Mucosa of descending colon (tissue), 3 donors: Measurements from ENCODE around the gene GPR158. TPM values are rescaled to one million over a fixed set of nuclear protein-coding genes. Genes with fewer than 3 reads are reported as not detected.

Source experiments
- ATAC-seq: fragments of 200-7000 bp; cut with Tn5 transposase; one replicate; pipeline ENCODE4 v1.9.1; 2020; ENCODE audit warnings: mild to moderate bottlenecking, moderate library complexity
- DNase-seq, 3 donors: peaks; one replicate each; pipeline ENCODE4 v3.0.0-alpha.2; 2020
- H3K36me3 ChIP-seq: fragments of 200-600 bp; one replicate; pipeline ENCODE4 v1.8.0; 2021; ENCODE audit warnings: low read depth, mild to moderate bottlenecking
- H3K4me1 ChIP-seq: fragments of 200-600 bp; one replicate; pipeline ENCODE4 v1.8.0; 2021; ENCODE audit warnings: low read depth, mild to moderate bottlenecking
- H3K4me3 ChIP-seq: fragments of 200-600 bp; one replicate; pipeline ENCODE4 v1.8.0; 2021; ENCODE audit warnings: mild to moderate bottlenecking
- H3K9me3 ChIP-seq: fragments of 200-600 bp; one replicate; pipeline ENCODE4 v1.8.0; 2021; ENCODE audit warnings: mild to moderate bottlenecking
- intact Hi-C, 2 donors: fragments of 100-400 bp; cut with DNase I in 1 of 2; cut with micrococcal nuclease in 1 of 2; formaldehyde crosslinking; loops; one replicate each; pipeline versions ENCODE4 v1.11.0 to v1.11.1; 2022; cut with DNase I, micrococcal nuclease
- total RNA-seq, 3 donors: library from RNA; stranded (reverse); fragmentation: NEBNext Ultra II Directional in 2 of 3; extraction: Animal tissue kit (Norgen Biotek cat#: 25700) in 2 of 3; gene quantifications; one replicate each; pipeline versions ENCODE4 v1.2.1 to v1.2.4, GENCODE V29; 2021 to 2023
- TF ChIP-seq, protein P1 (sequence below): fragments of 200-600 bp; IDR thresholded peaks from one replicate; pipeline ENCODE4 v1.8.0; 2022; ENCODE audit warnings: antibody characterized with exemption, mild to moderate bottlenecking
- donor health status: DM: no; HTN: no; CAD: no; lungs with moderate emphysema.
- donor health status: DM: no; HTN: no; CAD: no.
- donor health status: DM: no; HTN: yes; CAD: no.

Gene GPR158
- total RNA-seq, 3 donors from 2014 or later = 0.20 to 0.51 (median 0.24) TPM

DNA sequence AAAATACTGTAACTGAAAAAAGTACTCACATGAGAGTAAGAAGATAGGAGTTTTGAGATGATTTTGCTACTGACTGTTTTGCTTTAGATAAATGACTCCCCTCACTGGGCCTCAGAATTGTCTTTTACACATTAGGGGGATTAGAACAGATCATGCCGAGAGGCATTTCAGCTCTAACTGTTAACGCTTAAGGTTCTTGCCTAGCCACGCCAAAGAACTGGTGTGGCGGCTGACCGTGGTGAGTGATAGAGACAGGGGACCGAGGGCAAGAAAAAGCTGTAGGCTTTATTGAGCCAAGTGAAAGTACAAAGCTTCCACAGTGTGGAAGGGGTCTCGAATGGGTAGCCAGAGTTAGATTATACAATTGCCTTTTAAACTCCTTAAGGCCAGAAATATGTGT lies 390.8 kb downstream of the GPR158 start:
- Histone ChIP-seq H3K4me3 (no peak overlapping the region), H3K4me1 (no peaks in the 10 kb centered on the region), H3K36me3 (no peaks in the 10 kb centered on the region), H3K9me3 (no peaks in the 10 kb centered on the region)
- ATAC-seq (no peak), DNase-seq (no peak)
- intact Hi-C loops = no loop called here
- TF ChIP-seq, protein P1, sequence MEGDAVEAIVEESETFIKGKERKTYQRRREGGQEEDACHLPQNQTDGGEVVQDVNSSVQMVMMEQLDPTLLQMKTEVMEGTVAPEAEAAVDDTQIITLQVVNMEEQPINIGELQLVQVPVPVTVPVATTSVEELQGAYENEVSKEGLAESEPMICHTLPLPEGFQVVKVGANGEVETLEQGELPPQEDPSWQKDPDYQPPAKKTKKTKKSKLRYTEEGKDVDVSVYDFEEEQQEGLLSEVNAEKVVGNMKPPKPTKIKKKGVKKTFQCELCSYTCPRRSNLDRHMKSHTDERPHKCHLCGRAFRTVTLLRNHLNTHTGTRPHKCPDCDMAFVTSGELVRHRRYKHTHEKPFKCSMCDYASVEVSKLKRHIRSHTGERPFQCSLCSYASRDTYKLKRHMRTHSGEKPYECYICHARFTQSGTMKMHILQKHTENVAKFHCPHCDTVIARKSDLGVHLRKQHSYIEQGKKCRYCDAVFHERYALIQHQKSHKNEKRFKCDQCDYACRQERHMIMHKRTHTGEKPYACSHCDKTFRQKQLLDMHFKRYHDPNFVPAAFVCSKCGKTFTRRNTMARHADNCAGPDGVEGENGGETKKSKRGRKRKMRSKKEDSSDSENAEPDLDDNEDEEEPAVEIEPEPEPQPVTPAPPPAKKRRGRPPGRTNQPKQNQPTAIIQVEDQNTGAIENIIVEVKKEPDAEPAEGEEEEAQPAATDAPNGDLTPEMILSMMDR = no peak

DNA sequence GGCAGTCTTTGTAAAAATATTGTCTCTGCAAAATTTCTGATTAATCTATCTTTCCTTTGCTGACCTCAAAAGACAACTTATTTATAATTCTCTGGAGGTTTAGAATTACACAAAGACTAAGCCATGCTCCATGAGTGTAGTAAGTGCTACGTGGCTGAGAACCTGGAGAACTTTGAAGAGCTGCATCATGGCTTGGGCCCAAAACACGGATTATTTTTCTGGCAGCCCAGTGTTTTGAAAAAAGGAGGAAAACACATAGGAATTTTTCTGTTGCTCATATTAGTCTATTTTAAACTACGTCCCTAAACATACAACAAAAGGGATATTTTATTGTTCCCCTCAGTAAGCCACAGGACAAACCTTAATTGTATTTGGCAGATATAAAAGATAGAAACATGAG lies 398.5 kb downstream of the GPR158 start:
- TF ChIP-seq, protein P1 = no peak
- intact Hi-C loops = no loop called here
- no peak for ATAC-seq

DNA sequence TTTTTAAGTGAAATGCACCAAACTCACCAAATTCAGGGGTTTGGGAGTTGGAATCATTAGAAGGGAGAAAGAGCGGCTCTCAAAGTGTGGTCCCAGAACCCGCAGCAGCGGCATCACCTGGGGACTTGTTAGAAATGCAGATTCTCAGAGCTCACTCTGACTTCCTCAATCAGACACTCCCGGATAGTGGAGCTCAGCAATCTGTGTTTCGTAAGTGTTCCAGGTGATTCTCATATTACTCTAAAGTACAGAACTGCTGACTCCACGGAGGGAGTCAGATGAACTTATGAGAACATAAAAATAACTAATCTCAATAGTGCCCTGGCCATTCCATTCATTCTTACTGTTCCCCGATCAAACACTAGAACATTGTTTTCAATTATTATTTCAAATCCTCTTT lies 400.5 kb downstream of the GPR158 start:
- no peaks in the 10 kb centered on the region for H3K9me3 ChIP-seq
- TF ChIP-seq, protein P1 = no peak
- H3K4me3 ChIP-seq = no peak overlapping the region
- H3K36me3 ChIP-seq = no peaks in the 10 kb centered on the region
- no peaks in the 10 kb centered on the region for H3K4me1 ChIP-seq
- ATAC-seq = no peak
- no peak for DNase-seq
- intact Hi-C loops = no loop called here

More for the DNA sequence above, 398.5 kb downstream of the GPR158 start:
- no peaks in the 10 kb centered on the region for H3K4me1 ChIP-seq
- no peak overlapping the region for H3K4me3 ChIP-seq
- DNase-seq = no peak
- no peaks in the 10 kb centered on the region for H3K9me3 ChIP-seq
- no peaks in the 10 kb centered on the region for H3K36me3 ChIP-seq

DNA sequence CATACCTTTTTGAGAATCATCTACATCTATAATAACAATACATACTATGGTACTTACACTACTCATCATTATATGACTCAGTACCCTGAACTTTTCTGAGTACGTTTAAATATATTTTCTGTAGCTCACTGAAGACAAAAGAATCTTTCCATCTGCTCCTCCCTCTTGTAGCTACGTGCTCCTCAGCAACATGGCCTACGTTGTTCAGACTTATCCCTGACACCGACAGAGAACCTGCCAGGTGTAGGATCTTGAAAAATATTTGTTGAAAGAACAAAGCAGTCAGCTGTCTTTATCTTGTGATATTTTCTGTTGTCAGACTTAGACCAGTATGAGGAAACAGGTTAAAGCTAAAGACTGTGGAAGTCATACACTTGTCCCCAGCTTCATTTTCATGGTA lies 403.3 kb downstream of the GPR158 start:
- Histone ChIP-seq H3K9me3 (no peaks in the 10 kb centered on the region), H3K4me1 (no peaks in the 10 kb centered on the region), H3K36me3 (no peaks in the 10 kb centered on the region), H3K4me3 (no peak overlapping the region)
- ATAC-seq (no peak), DNase-seq (no peak)
- TF ChIP-seq, protein P1 = no peak
- intact Hi-C loops = no loop called here

DNA sequence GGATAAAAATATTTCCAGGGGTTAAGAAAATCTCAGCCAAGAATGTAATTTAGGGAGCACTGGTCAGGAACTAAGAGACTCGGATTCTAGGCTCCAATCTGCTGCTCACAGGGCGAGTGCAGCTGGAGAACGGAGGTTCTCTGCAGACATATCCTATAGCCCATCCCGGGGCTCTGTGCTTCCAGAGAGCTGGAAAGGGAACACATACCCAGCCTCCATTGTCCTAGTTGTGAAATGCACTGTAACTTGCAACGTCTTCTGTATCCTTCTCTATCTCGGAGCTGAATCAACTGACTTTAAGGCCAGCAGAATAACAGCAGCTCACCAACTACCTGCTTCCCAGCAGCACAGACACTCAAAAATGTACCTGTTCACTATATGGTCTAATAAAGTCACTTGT lies 408.2 kb downstream of the GPR158 start:
- no peaks in the 10 kb centered on the region for H3K4me1 ChIP-seq
- DNase-seq = no peak
- ATAC-seq = no peak
- H3K9me3 ChIP-seq = no peaks in the 10 kb centered on the region
- TF ChIP-seq, protein P1 = no peak
- intact Hi-C loops = no loop called here
- H3K36me3 ChIP-seq = no peaks in the 10 kb centered on the region
- H3K4me3 ChIP-seq = no peak overlapping the region

DNA sequence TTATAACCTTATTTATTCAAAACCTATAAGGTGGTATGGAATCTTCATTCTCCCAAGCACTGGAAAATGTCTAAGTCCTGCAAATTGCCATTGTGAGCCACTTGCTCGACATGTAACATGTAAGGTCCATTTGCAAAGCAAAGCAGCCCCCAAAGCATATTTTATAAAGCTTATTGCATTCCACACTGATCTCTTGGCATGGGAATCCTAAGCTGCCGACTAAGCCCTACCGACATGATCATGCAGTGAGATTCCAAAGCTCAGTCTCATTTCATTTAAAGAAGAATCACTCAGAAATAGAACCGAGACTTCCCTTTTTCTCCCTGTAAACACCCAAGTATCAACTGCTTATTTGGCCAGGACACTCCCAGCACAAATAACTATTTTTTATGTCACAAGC lies 425.9 kb downstream of the GPR158 start:
- intact Hi-C loops = no loop called here

More for the DNA sequence above, 425.9 kb downstream of the GPR158 start:
- H3K36me3 ChIP-seq = no peaks in the 10 kb centered on the region
- H3K4me1 ChIP-seq = no peaks in the 10 kb centered on the region
- DNase-seq (no peak), ATAC-seq (no peak)
- H3K9me3 ChIP-seq = no peaks in the 10 kb centered on the region
- TF ChIP-seq, protein P1 = no peak
- no peak overlapping the region for H3K4me3 ChIP-seq
